Mesendoderm (in vitro differentiated cells): ENCODE data around the gene CNOT10.

Experiments used
- DNase-seq: peaks from one replicate; pipeline ENCODE4 v3.0.0; 2013
- H2AK5ac ChIP-seq: 2 replicates; pipeline ENCODE4 v1.6.1; 2013; ENCODE audit warnings: low read length, inconsistent platforms
- H2BK120ac ChIP-seq: 2 replicates; pipeline ENCODE4 v1.6.1; 2013; ENCODE audit warnings: low read depth, mild to moderate bottlenecking, low read length, moderate library complexity, mixed read lengths
- H2BK15ac ChIP-seq: replicated peaks from 2 replicates; pipeline ENCODE4 v1.6.1; 2013; ENCODE audit warnings: low read depth, mild to moderate bottlenecking, moderate library complexity
- H2BK5ac ChIP-seq: 2 replicates; pipeline ENCODE4 v1.6.1; 2013; ENCODE audit warnings: low read length, inconsistent platforms
- H3K18ac ChIP-seq: 2 replicates; pipeline ENCODE4 v1.6.1; 2013; ENCODE audit warnings: mild to moderate bottlenecking, low read length, mixed read lengths
- H3K23ac ChIP-seq: one replicate; pipeline ENCODE4 v1.6.1; 2013; ENCODE audit warnings: low read length
- H3K27ac ChIP-seq: 2 replicates; pipeline ENCODE4 v1.5.1; 2013; ENCODE audit warnings: low read depth, mild to moderate bottlenecking, inconsistent platforms, low read length, moderate library complexity
- H3K27me3 ChIP-seq: 2 replicates; pipeline ENCODE4 v1.6.1; 2013; ENCODE audit warnings: low read length, control low read depth, mild to moderate bottlenecking, inconsistent platforms; ENCODE audit not compliant: insufficient read depth, poor library complexity
- H3K36me3 ChIP-seq: 2 replicates; pipeline ENCODE4 v1.6.1; 2013; ENCODE audit warnings: low read length, inconsistent platforms; ENCODE audit not compliant: control insufficient read depth, insufficient read depth
- H3K4ac ChIP-seq: one replicate; pipeline ENCODE4 v1.6.1; 2013; ENCODE audit warnings: low read depth, mild to moderate bottlenecking, low read length, moderate library complexity
- H3K4me1 ChIP-seq: 2 replicates; pipeline ENCODE4 v1.6.1; 2013; ENCODE audit warnings: low read depth, low read length, inconsistent platforms; ENCODE audit not compliant: control insufficient read depth
- H3K4me2 ChIP-seq: 2 replicates; pipeline ENCODE4 v1.6.1; 2013; ENCODE audit warnings: low read length
- H3K4me3 ChIP-seq: 2 replicates; pipeline ENCODE4 v1.5.1; 2013; ENCODE audit warnings: mild to moderate bottlenecking, low read length
- H3K56ac ChIP-seq: one replicate; pipeline ENCODE4 v1.6.1; 2013; ENCODE audit warnings: low read length
- H3K79me1 ChIP-seq: 2 replicates; pipeline ENCODE4 v1.6.1; 2013; ENCODE audit warnings: low read length, inconsistent platforms
- H3K79me2 ChIP-seq: 2 replicates; pipeline ENCODE4 v1.6.1; 2013; ENCODE audit warnings: mild to moderate bottlenecking, low read length; ENCODE audit not compliant: control insufficient read depth, insufficient read depth
- H3K9ac ChIP-seq: 2 replicates; pipeline ENCODE4 v1.6.1; 2013; ENCODE audit warnings: low read length, inconsistent platforms
- H4K5ac ChIP-seq: one replicate; pipeline ENCODE4 v1.6.1; 2013; ENCODE audit warnings: low read length
- H4K8ac ChIP-seq: one replicate; pipeline ENCODE4 v1.6.1; 2013; ENCODE audit warnings: low read depth, mild to moderate bottlenecking, control low read depth, low read length, moderate library complexity
- WGBS: extraction: QIAGEN DNeasy Blood & Tissue Kit; methylation state at CpG from one replicate; pipeline ENCODE4 v1.1.7; 2013; ENCODE audit warnings: low lambda C conversion rate, missing lambda C conversion rate; ENCODE audit not compliant: insufficient coverage; ENCODE audit errors: extremely low coverage; 5-methylcytosine and 5-hydroxymethylcytosine counted together

The CNOT10 gene

GRCh38 chr3:32817257-32817557 lies 132.2 kb downstream of the CNOT10 start:
- WGBS: no CpG with 5 or more reads among the region's 49 CpGs
- peaks cover 66% of the 10 kb centered on the region for H3K79me2 ChIP-seq
- DNase-seq: no peak
- H3K4ac ChIP-seq: peak overlapping the region; percentile 91
- H4K8ac ChIP-seq: peak overlapping the region; percentile 91
- H3K4me3 ChIP-seq: peak overlapping the region; percentile 98
- no peaks in the 10 kb centered on the region for H3K79me1 ChIP-seq
- H3K4me1 ChIP-seq: peaks cover 18% of the 10 kb centered on the region
- H3K27me3 ChIP-seq: no peaks in the 10 kb centered on the region
- peak overlapping the region; percentile 99 for H3K18ac ChIP-seq
- H2BK15ac ChIP-seq: no peak overlapping the region
- peak overlapping the region; percentile 87 for H2BK5ac ChIP-seq
- H3K56ac ChIP-seq: peak overlapping the region; percentile 100
- peak overlapping the region; percentile 100 for H3K9ac ChIP-seq
- peak overlapping the region; percentile 100 for H3K27ac ChIP-seq
- H2AK5ac ChIP-seq: no peak overlapping the region
- no peaks in the 10 kb centered on the region for H3K36me3 ChIP-seq
- no peak overlapping the region for H4K5ac ChIP-seq
- H3K23ac ChIP-seq: peak overlapping the region; percentile 99
- H3K4me2 ChIP-seq: peak overlapping the region; percentile 63
- H2BK120ac ChIP-seq: peak overlapping the region; percentile 8

GRCh38 chr3:32817558-32818228 lies 132.7 kb downstream of the CNOT10 start, which contains the start of gene TRIM71:
TSS of gene TRIM71 (plus strand) at chr3:32817997. CDS start at chr3:32818081, 84 bp downstream.
- DNase-seq: peak; percentile 67
- peak within 1 kb of the TSS; percentile 87 for H2BK5ac ChIP-seq

GRCh38 chr3:32818229-32818969 lies 133.4 kb downstream of the CNOT10 start:
- no peak overlapping the region for H2BK15ac ChIP-seq
- H3K79me2 ChIP-seq: peaks cover 77% of the 10 kb centered on the region
- peak overlapping the region; percentile 99 for H3K23ac ChIP-seq
- peak overlapping the region; percentile 100 for H3K56ac ChIP-seq
- H3K36me3 ChIP-seq: no peaks in the 10 kb centered on the region
- H3K4me3 ChIP-seq: peak overlapping the region; percentile 98
- no peaks in the 10 kb centered on the region for H3K27me3 ChIP-seq
- H3K4me1 ChIP-seq: peaks cover 24% of the 10 kb centered on the region
- H3K4me2 ChIP-seq: peak overlapping the region; percentile 32
- no peak overlapping the region for H4K5ac ChIP-seq
- H2AK5ac ChIP-seq: no peak overlapping the region
- peak overlapping the region; percentile 100 for H3K9ac ChIP-seq
- no peak overlapping the region for H4K8ac ChIP-seq
- peak overlapping the region; percentile 66 for H3K4ac ChIP-seq
- peak overlapping the region; percentile 79 for H2BK5ac ChIP-seq
- peak overlapping the region; percentile 100 for H3K27ac ChIP-seq
- no peaks in the 10 kb centered on the region for H3K79me1 ChIP-seq
- DNase-seq: no peak
- peak overlapping the region; percentile 99 for H3K18ac ChIP-seq
- no peak overlapping the region for H2BK120ac ChIP-seq
- WGBS: no CpG with 5 or more reads among the region's 111 CpGs

More at GRCh38 chr3:32817558-32818228, 132.7 kb downstream of the CNOT10 start, which contains the start of gene TRIM71:
- peak within 1 kb of the TSS; percentile 100 for H3K9ac ChIP-seq
- H3K79me1 ChIP-seq: no peaks in the 10 kb centered on the region
- H4K5ac ChIP-seq: no peak within 1 kb of the TSS
- H3K79me2 ChIP-seq: peaks cover 70% of the 10 kb centered on the region
- peaks cover 19% of the 10 kb centered on the region for H3K4me1 ChIP-seq
- H3K18ac ChIP-seq: peak within 1 kb of the TSS; percentile 99
- H3K27ac ChIP-seq: peak within 1 kb of the TSS; percentile 100
- H3K27me3 ChIP-seq: no peaks in the 10 kb centered on the region
- peak within 1 kb of the TSS; percentile 8 for H2BK120ac ChIP-seq
- peak within 1 kb of the TSS; percentile 98 for H3K4me3 ChIP-seq
- peak within 1 kb of the TSS; percentile 91 for H3K4ac ChIP-seq
- H3K56ac ChIP-seq: peak within 1 kb of the TSS; percentile 100
- no peaks in the 10 kb centered on the region for H3K36me3 ChIP-seq
- H3K23ac ChIP-seq: peak within 1 kb of the TSS; percentile 99
- H3K4me2 ChIP-seq: peak within 1 kb of the TSS; percentile 63
- WGBS: no CpG with 5 or more reads among the region's 59 CpGs
- peak within 1 kb of the TSS; percentile 91 for H4K8ac ChIP-seq
- H2BK15ac ChIP-seq: no peak within 1 kb of the TSS
- H2AK5ac ChIP-seq: no peak within 1 kb of the TSS

- H3K4me1 ChIP-seq: peaks cover 22% of the 10 kb centered on the region
- H3K4me2 ChIP-seq: peak overlapping the region; percentile 32
- H2AK5ac ChIP-seq: no peak overlapping the region
- no peak overlapping the region for H2BK120ac ChIP-seq
- peak overlapping the region; percentile 98 for H3K4me3 ChIP-seq
- no peaks in the 10 kb centered on the region for H3K79me1 ChIP-seq
- H3K27me3 ChIP-seq: no peaks in the 10 kb centered on the region
- H2BK5ac ChIP-seq: peak overlapping the region; percentile 79
- no CpG with 5 or more reads among the region's 25 CpGs for WGBS
- peak overlapping the region; percentile 99 for H3K23ac ChIP-seq
- H2BK15ac ChIP-seq: no peak overlapping the region
- H3K56ac ChIP-seq: peak overlapping the region; percentile 100
- H3K4ac ChIP-seq: peak overlapping the region; percentile 66
- no peaks in the 10 kb centered on the region for H3K36me3 ChIP-seq
- H3K79me2 ChIP-seq: peaks cover 83% of the 10 kb centered on the region
- H3K18ac ChIP-seq: peak overlapping the region; percentile 99
- H4K5ac ChIP-seq: no peak overlapping the region
- H3K27ac ChIP-seq: no peak overlapping the region
- H4K8ac ChIP-seq: no peak overlapping the region
- DNase-seq: no peak
- H3K9ac ChIP-seq: peak overlapping the region; percentile 100
Observed at GRCh38 chr3:32818970-32819511, 134.1 kb downstream of the CNOT10 start.

GRCh38 chr3:32819551-32820348 lies 134.8 kb downstream of the CNOT10 start:
- Histone ChIP-seq H3K27me3 (no peaks in the 10 kb centered on the region), H3K36me3 (no peaks in the 10 kb centered on the region), H3K9ac (peak overlapping the region; percentile 100), H3K4me1 (peaks cover 17% of the 10 kb centered on the region), H2BK120ac (peak overlapping the region; percentile 2), H3K4ac (no peak overlapping the region), H3K27ac (peak overlapping the region; percentile 45), H4K8ac (no peak overlapping the region), H3K4me2 (peak overlapping the region; percentile 32), H2BK5ac (peak overlapping the region; percentile 39), H3K56ac (peak overlapping the region; percentile 100), H3K4me3 (peak overlapping the region; percentile 98), H3K79me1 (no peaks in the 10 kb centered on the region), H3K18ac (peak overlapping the region; percentile 99), H4K5ac (no peak overlapping the region), H2BK15ac (no peak overlapping the region), H3K23ac (peak overlapping the region; percentile 55), H2AK5ac (no peak overlapping the region), H3K79me2 (peaks cover 90% of the 10 kb centered on the region)
- DNase-seq: peak; percentile 73
- no CpG with 5 or more reads among the region's 41 CpGs for WGBS
